ENCODE results near the gene ZNF775.

- TF ChIP-seq EZH2 (IDR thresholded peaks at IDR 0.05; ENCODE audit: insufficient read depth, poor library complexity, severe bottlenecking) (no peak), EZH2phosphoT487 (IDR thresholded peaks at IDR 0.05; ENCODE audit: insufficient read depth, low read depth) (no peak)
These were observed 32.2 kb upstream of the ZNF775 start for GRCh38 chr7:150346922-150347321.
